ENCODE data around the gene PIP5KL1.

The PIP5KL1 gene

DNA sequence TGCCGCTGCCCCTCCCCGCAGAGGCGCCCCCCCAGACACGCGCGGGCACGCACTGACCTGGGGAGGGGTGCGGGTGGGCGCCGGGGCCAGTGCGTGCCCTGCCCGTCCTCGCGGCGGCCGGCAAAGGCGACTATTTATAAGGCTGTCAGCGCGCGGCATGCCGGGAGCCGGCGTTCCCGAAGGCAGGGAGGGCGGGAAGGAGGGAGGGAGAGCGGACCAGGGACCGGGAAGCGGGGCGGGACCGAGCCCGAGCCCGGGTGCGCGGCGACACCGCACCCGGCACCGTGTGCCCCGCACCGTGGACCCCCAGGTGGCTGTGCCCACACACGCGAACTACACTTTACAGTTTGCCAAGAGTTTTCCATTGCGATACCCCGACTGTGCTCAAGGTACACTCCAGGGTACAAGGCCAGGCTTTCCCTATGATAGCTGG is 53.0 kb downstream of the PIP5KL1 start, which contains the start of gene AK1:
Gene AK1 (minus strand): TSS at position 110 of the 433 bp plus-strand sequence. CDS start 3,058 bp downstream, outside the sequence.
- Histone ChIP-seq H3K9ac (ENCODE audit: low read length) (peak within 1 kb of the TSS; percentile 93), H3K36me3 (ENCODE audit: control insufficient read depth in 1 of 2, insufficient read depth in 2 of 2, low read depth in 1 of 2, low read length in 2 of 2) (peaks cover 16 to 21% of the 10 kb centered on the region in 2 experiments), H3K23ac (ENCODE audit: low read length in 2 of 2) (peak within 1 kb of the TSS in 1 of 2 experiments; percentile 63), H3K27me3 (ENCODE audit: control insufficient read depth in 1 of 2, insufficient read depth in 1 of 2, low read length in 2 of 2) (no peaks in the 10 kb centered on the region), H3K79me1 (replicated peaks; ENCODE audit: low read length, poor library complexity, severe bottlenecking) (peaks cover 19% of the 10 kb centered on the region), H3K18ac (ENCODE audit: low read depth in 1 of 2, low read length in 2 of 2) (peak within 1 kb of the TSS; percentile 80 to 94), H2BK5ac (ENCODE audit: low read depth, low read length, poor library complexity, severe bottlenecking) (no peak within 1 kb of the TSS), H3K4me2 (ENCODE audit: low read length, poor library complexity, severe bottlenecking) (peak within 1 kb of the TSS; percentile 93), H3K4me1 (ENCODE audit: control insufficient read depth, insufficient read depth, low read depth, low read length) (peaks cover 44% of the 10 kb centered on the region), H3K14ac (ENCODE audit: low read length in 2 of 2) (peak within 1 kb of the TSS; percentile 43 to 56), H3K4me3 (ENCODE audit: insufficient read depth in 1 of 2, low read depth in 1 of 2, low read length in 2 of 2) (peak within 1 kb of the TSS; percentile 57 to 90), H3K9me3 (ENCODE audit: control insufficient read depth, low read length) (no peaks in the 10 kb centered on the region), H3K27ac (ENCODE audit: low read length, poor library complexity, severe bottlenecking) (no peak within 1 kb of the TSS), H2BK12ac (ENCODE audit: low read length in 2 of 2) (peak within 1 kb of the TSS; percentile 79 to 85), H2BK120ac (ENCODE audit: low read depth, low read length) (peak within 1 kb of the TSS; percentile 86), H4K8ac (ENCODE audit: low read length) (peak within 1 kb of the TSS; percentile 88), H2AK5ac (ENCODE audit: low read length, severe bottlenecking) (peak within 1 kb of the TSS; percentile 57), H2BK15ac (ENCODE audit: low read depth, poor library complexity, severe bottlenecking) (peak within 1 kb of the TSS; percentile 88), H4K91ac (ENCODE audit: low read length) (peak within 1 kb of the TSS; percentile 96), H2AFZ (ENCODE audit: low read depth, low read length) (peak within 1 kb of the TSS; percentile 87), H3K4ac (ENCODE audit: low read depth in 1 of 2, low read length in 2 of 2) (peak within 1 kb of the TSS; percentile 94)
- peak; percentile 74 for DNase-seq
- WGBS, result 2% methylated on average over 33 of the region's 44 CpGs

GRCh38 chr9:127876764-127877562 is 53.6 kb downstream of the PIP5KL1 start:
- Histone ChIP-seq H3K27me3 (ENCODE audit: control insufficient read depth in 1 of 2, insufficient read depth in 1 of 2, low read length in 2 of 2) (no peaks in the 10 kb centered on the region), H2BK5ac (ENCODE audit: low read depth, low read length, poor library complexity, severe bottlenecking) (no peak overlapping the region), H3K4me3 (ENCODE audit: insufficient read depth in 1 of 2, low read depth in 1 of 2, low read length in 2 of 2) (peak overlapping the region; percentile 57 to 90), H3K4me2 (ENCODE audit: low read length, poor library complexity, severe bottlenecking) (peak overlapping the region; percentile 93), H3K79me1 (replicated peaks; ENCODE audit: low read length, poor library complexity, severe bottlenecking) (peaks cover 19% of the 10 kb centered on the region), H3K9me3 (ENCODE audit: control insufficient read depth, low read length) (no peaks in the 10 kb centered on the region), H2AFZ (ENCODE audit: low read depth, low read length) (no peak overlapping the region), H3K9ac (ENCODE audit: low read length) (peak overlapping the region; percentile 93), H2BK120ac (ENCODE audit: low read depth, low read length) (peak overlapping the region; percentile 86), H3K18ac (ENCODE audit: low read depth in 1 of 2, low read length in 2 of 2) (peak overlapping the region; percentile 80 to 94), H2BK12ac (ENCODE audit: low read length in 2 of 2) (peak overlapping the region in 1 of 2 experiments; percentile 47), H4K8ac (ENCODE audit: low read length) (peak overlapping the region; percentile 88), H3K27ac (ENCODE audit: low read length, poor library complexity, severe bottlenecking) (no peak overlapping the region), H3K36me3 (ENCODE audit: control insufficient read depth in 1 of 2, insufficient read depth in 2 of 2, low read depth in 1 of 2, low read length in 2 of 2) (peaks cover 20 to 25% of the 10 kb centered on the region in 2 experiments), H4K91ac (ENCODE audit: low read length) (peak overlapping the region; percentile 96), H2AK5ac (ENCODE audit: low read length, severe bottlenecking) (peak overlapping the region; percentile 57), H3K23ac (ENCODE audit: low read length in 2 of 2) (peak overlapping the region in 1 of 2 experiments; percentile 63), H2BK15ac (ENCODE audit: low read depth, poor library complexity, severe bottlenecking) (peak overlapping the region; percentile 65), H3K4me1 (ENCODE audit: control insufficient read depth, insufficient read depth, low read depth, low read length) (peaks cover 43% of the 10 kb centered on the region), H3K4ac (ENCODE audit: low read depth in 1 of 2, low read length in 2 of 2) (peak overlapping the region; percentile 94), H3K14ac (ENCODE audit: low read length in 2 of 2) (peak overlapping the region; percentile 35 to 43)
- WGBS, result 45% methylated on average over 19 of the region's 26 CpGs
- DNase-seq, result peak; percentile 52

DNA sequence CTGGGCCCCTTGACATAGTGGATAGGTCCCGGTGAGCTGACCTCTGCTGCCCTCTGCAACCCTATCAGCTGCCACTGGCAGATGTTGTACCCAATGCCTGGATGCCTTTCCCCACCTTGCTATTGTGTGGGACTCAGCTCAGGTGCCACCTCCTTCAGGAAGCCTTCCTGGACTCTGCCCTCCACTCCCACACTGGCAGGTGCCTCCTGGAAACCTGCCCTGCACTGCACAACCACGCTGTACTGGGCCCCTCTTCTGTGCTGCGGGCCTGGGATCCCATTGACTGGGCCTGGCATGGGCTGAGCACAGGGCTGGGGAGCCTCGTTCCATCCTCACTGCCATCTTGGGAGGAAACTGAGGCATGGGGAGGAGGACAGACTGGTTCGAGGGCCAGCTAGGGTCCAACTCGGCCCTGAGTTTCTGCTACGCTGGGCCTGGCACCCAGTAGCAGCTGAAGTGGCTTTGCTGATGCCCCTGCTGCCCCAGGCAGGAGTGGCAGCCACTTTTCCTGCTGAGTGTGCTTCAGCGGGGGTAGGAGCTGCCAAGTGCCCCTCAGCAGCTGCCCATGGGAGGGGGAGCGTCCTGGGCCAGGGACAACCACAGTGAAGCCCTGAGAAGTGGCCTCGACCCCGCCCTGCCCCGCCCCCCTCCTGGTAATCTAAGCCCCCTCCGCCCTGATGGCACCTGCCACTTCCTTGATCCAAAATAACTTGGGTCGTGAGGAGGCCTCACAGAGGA is 54.4 kb downstream of the PIP5KL1 start:
- Histone ChIP-seq H3K23ac (ENCODE audit: low read length in 2 of 2) (peak overlapping the region in 1 of 2 experiments; percentile 51), H2AFZ (ENCODE audit: low read depth, low read length) (no peak overlapping the region), H4K91ac (ENCODE audit: low read length) (peak overlapping the region; percentile 87), H2BK15ac (ENCODE audit: low read depth, poor library complexity, severe bottlenecking) (peak overlapping the region; percentile 34), H3K79me1 (replicated peaks; ENCODE audit: low read length, poor library complexity, severe bottlenecking) (peaks cover 19% of the 10 kb centered on the region), H4K8ac (ENCODE audit: low read length) (peak overlapping the region; percentile 56), H2BK12ac (ENCODE audit: low read length in 2 of 2) (peak overlapping the region; percentile 29 to 61), H3K27me3 (ENCODE audit: control insufficient read depth in 1 of 2, insufficient read depth in 1 of 2, low read length in 2 of 2) (no peaks in the 10 kb centered on the region), H3K18ac (ENCODE audit: low read depth in 1 of 2, low read length in 2 of 2) (peak overlapping the region; percentile 65 to 90), H3K36me3 (ENCODE audit: control insufficient read depth in 1 of 2, insufficient read depth in 2 of 2, low read depth in 1 of 2, low read length in 2 of 2) (peaks cover 28 to 33% of the 10 kb centered on the region in 2 experiments), H3K9ac (ENCODE audit: low read length) (peak overlapping the region; percentile 93), H2BK5ac (ENCODE audit: low read depth, low read length, poor library complexity, severe bottlenecking) (no peak overlapping the region), H3K27ac (ENCODE audit: low read length, poor library complexity, severe bottlenecking) (no peak overlapping the region), H3K4me2 (ENCODE audit: low read length, poor library complexity, severe bottlenecking) (peak overlapping the region; percentile 13), H3K4me1 (ENCODE audit: control insufficient read depth, insufficient read depth, low read depth, low read length) (peaks cover 43% of the 10 kb centered on the region), H2AK5ac (ENCODE audit: low read length, severe bottlenecking) (peak overlapping the region; percentile 5), H3K14ac (ENCODE audit: low read length in 2 of 2) (peak overlapping the region in 1 of 2 experiments; percentile 80), H3K4me3 (ENCODE audit: insufficient read depth in 1 of 2, low read depth in 1 of 2, low read length in 2 of 2) (peak overlapping the region in 1 of 2 experiments; percentile 90), H2BK120ac (ENCODE audit: low read depth, low read length) (peak overlapping the region; percentile 51), H3K9me3 (ENCODE audit: control insufficient read depth, low read length) (no peaks in the 10 kb centered on the region), H3K4ac (ENCODE audit: low read depth in 1 of 2, low read length in 2 of 2) (peak overlapping the region; percentile 56 to 94)
- DNase-seq, result no peak
- WGBS, result 89% methylated on average over 11 of the region's 14 CpGs
